ENCODE measurements around the gene DONSON. TPM values are rescaled to one million over a fixed set of nuclear protein-coding genes. Genes with fewer than 3 reads are reported as not detected.

Gene DONSON
- total RNA-seq, 1 experiment from 2014 or later, result 29.2 TPM

DNA sequence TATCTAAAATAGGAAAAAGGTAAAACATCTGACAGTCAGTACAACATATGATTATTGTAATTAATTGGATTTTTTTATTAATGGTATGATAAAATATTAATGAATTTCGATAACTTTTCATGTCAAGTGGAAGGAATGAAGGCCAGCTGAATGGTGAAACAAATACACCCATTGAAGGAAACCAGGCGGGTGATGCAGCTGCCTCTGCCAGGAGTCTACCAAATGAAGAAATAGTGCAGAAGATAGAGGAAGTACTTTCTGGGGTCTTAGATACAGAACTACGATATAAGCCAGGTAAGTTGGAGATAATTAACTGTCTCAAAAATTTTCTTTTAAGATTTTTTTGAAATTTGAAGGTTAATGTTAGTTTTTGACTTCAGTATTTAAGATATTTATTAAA, 42.4 kb downstream of the DONSON start:
- peak overlapping the region; percentile 94; the same call in 1 of the 2 replicates for H3K4me3 ChIP-seq (ENCODE audit: low read length)
- H3K4me2 ChIP-seq (ENCODE audit: low read length), result peak overlapping the region; percentile 91
- peaks cover 46% of the 10 kb centered on the region for H3K36me3 ChIP-seq (ENCODE audit: low read depth, low read length)
- H3K4me1 ChIP-seq (ENCODE audit: insufficient read depth, low read length), result peaks cover 9% of the 10 kb centered on the region
- ChIA-PET POLR2A (ENCODE audit: unreplicated experiment) (no interaction called here), CTCF (no interaction called here)
- no peak overlapping the region; the same call in 1 of the 2 replicates for H3K9ac ChIP-seq (ENCODE audit: low read length)
- DNase-seq, result no peak
- no peaks in the 10 kb centered on the region for H3K9me2 ChIP-seq (replicated peaks; ENCODE audit: low read length)
- no peak overlapping the region for H3K27ac ChIP-seq (ENCODE audit: low read length)
- no peak for ATAC-seq
- H2AFZ ChIP-seq (ENCODE audit: low read length), result no peak overlapping the region
- no peaks in the 10 kb centered on the region for H3K27me3 ChIP-seq (ENCODE audit: low read length)
- intact Hi-C loops (cut with micrococcal nuclease), result no loop called here
- H3K9me3 ChIP-seq (ENCODE audit: low read length), result no peaks in the 10 kb centered on the region
- H4K20me1 ChIP-seq (ENCODE audit: low read length), result peaks cover 72% of the 10 kb centered on the region
- H3K79me2 ChIP-seq (ENCODE audit: low read length), result peaks cover 96% of the 10 kb centered on the region
- no peak for TF ChIP-seq CTCF (conservative IDR thresholded peaks at IDR 0.05; ENCODE audit: low read depth, low read length)
- TF ChIP-seq EZH2phosphoT487 (IDR thresholded peaks at IDR 0.05; ENCODE audit: borderline replicate concordance, low read length), result no peak
- TF ChIP-seq EZH2 (IDR thresholded peaks at IDR 0.05; ENCODE audit: low read length, unreplicated experiment), result no peak
- no TSS peak for BruUV-seq (replicated peaks)
- H3F3A ChIP-seq (ENCODE audit: low read length, unreplicated experiment), result no peaks in the 10 kb centered on the region

DNA sequence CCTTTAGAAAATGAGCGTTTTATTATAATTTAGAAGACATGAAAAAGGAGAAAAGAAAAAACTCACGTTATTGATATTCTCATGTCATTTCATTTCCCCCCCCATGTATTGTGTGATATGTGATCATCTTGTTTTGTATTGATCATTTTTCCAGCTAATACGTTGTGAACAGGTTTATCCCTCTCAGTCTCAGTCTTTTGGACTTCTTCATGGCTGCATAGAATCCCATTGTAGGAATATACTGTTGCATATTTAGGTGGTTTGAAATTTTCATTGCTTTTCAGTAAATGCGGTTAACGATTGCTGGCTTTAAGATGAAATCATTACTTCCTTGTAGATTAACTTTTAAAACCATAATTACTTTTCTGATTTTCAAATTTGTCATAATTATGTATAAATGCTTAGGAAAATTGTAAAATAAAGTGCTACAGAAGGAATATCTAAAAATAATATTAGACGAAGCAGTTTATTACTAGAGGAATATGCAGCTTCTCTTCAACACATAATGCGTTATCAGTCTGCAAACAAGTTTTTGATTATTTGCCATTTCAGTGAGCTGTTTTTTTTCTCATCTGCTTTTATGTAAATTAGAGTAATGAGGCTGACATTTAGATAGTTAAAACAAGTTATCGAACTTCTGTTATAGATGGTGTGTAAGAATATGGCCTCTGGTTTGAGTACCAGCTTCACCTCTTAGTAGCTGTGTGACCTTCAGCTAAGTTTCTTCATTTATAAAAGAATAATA, 43.9 kb downstream of the DONSON start:
- Histone ChIP-seq H3K4me1 (ENCODE audit: insufficient read depth, low read length) (peaks cover 20% of the 10 kb centered on the region), H3K9me2 (replicated peaks; ENCODE audit: low read length) (no peaks in the 10 kb centered on the region), H3K27me3 (ENCODE audit: low read length) (no peaks in the 10 kb centered on the region), H3K79me2 (ENCODE audit: low read length) (peaks cover 96% of the 10 kb centered on the region), H3K36me3 (ENCODE audit: low read depth, low read length) (peaks cover 31% of the 10 kb centered on the region), H4K20me1 (ENCODE audit: low read length) (peaks cover 64% of the 10 kb centered on the region), H3K9me3 (ENCODE audit: low read length) (no peaks in the 10 kb centered on the region), H2AFZ (ENCODE audit: low read length) (no peak overlapping the region), H3F3A (ENCODE audit: low read length, unreplicated experiment) (no peaks in the 10 kb centered on the region), H3K9ac (ENCODE audit: low read length) (peak overlapping the region; percentile 99), H3K27ac (ENCODE audit: low read length) (no peak overlapping the region), H3K4me3 (ENCODE audit: low read length) (peak overlapping the region; percentile 94), H3K4me2 (ENCODE audit: low read length) (peak overlapping the region; percentile 91)
- no peak for TF ChIP-seq EZH2 (IDR thresholded peaks at IDR 0.05; ENCODE audit: low read length, unreplicated experiment)
- intact Hi-C loops (cut with micrococcal nuclease), result loop anchor here (1.0 to 5.0 kb wide), 4 partner anchors 43 to 162 kb away; partner anchors contain the start of gene DONSON
- no TSS peak for BruUV-seq (replicated peaks)
- ChIA-PET POLR2A (ENCODE audit: unreplicated experiment) (interaction anchor here (0.6 kb wide), 1 partner anchor 1005 kb away, joined by 5 read pairs; no protein-coding TSS in a partner anchor), CTCF (interaction anchor here (0.7 to 1.2 kb wide), 2 partner anchors 61 to 65 kb away, joined by 3 to 4 read pairs; partner anchors contain the start of gene TMEM50B)
- no peak for ATAC-seq
- DNase-seq, result no peak

GRCh38 chr21:33543505-33544129, 44.9 kb downstream of the DONSON start:
- DNase-seq (peak; percentile 47), ATAC-seq (peak; percentile 10)
- no TSS peak for BruUV-seq (replicated peaks)
- Histone ChIP-seq H4K20me1 (ENCODE audit: low read length) (peaks cover 54% of the 10 kb centered on the region), H3K27me3 (ENCODE audit: low read length) (no peaks in the 10 kb centered on the region), H3K27ac (ENCODE audit: low read length) (peak overlapping the region; percentile 98), H3K9me2 (replicated peaks; ENCODE audit: low read length) (no peaks in the 10 kb centered on the region), H3K4me1 (ENCODE audit: insufficient read depth, low read length) (peaks cover 22% of the 10 kb centered on the region), H3K79me2 (ENCODE audit: low read length) (peaks cover 96% of the 10 kb centered on the region), H3K9me3 (ENCODE audit: low read length) (no peaks in the 10 kb centered on the region), H2AFZ (ENCODE audit: low read length) (peak overlapping the region; percentile 66; the same call in 1 of the 2 replicates), H3K36me3 (ENCODE audit: low read depth, low read length) (peaks cover 27% of the 10 kb centered on the region), H3K9ac (ENCODE audit: low read length) (peak overlapping the region; percentile 99), H3K4me2 (ENCODE audit: low read length) (peak overlapping the region; percentile 91), H3F3A (ENCODE audit: low read length, unreplicated experiment) (no peaks in the 10 kb centered on the region), H3K4me3 (ENCODE audit: low read length) (peak overlapping the region; percentile 94)
- TF ChIP-seq EZH2 (IDR thresholded peaks at IDR 0.05; ENCODE audit: low read length, unreplicated experiment) (no peak), EZH2phosphoT487 (IDR thresholded peaks at IDR 0.05; ENCODE audit: borderline replicate concordance, low read length) (no peak), CTCF (conservative IDR thresholded peaks at IDR 0.05; ENCODE audit: low read depth, low read length) (no peak)
- ChIA-PET CTCF (interaction anchor here (0.6 kb wide), 2 partner anchors 25 to 46 kb away, joined by 3 to 4 read pairs; no protein-coding TSS in a partner anchor), POLR2A (ENCODE audit: unreplicated experiment) (interaction anchor here (0.5 to 0.6 kb wide), 3 partner anchors 52 to 425 kb away, joined by 5 to 11 read pairs (median 7); partner anchors contain the start of genes DNAJC28 and TMEM50B)
- intact Hi-C loops (cut with micrococcal nuclease), result loop anchor here (5.0 kb wide), 3 partner anchors 44 to 161 kb away; partner anchors contain the start of gene DONSON
